ENCODE results near the gene CDX1. TPM values are rescaled to one million over a fixed set of nuclear protein-coding genes. Genes with fewer than 3 reads are reported as not detected.

Gene CDX1
- total RNA-seq, 1 experiment from 2014 or later: 0.29 TPM

- H3K4me1 Mint-ChIP-seq (ENCODE audit: low read depth, unreplicated experiment): peaks cover 29% of the 10 kb centered on the region
- H3K27me3 ChIP-seq (replicated peaks; ENCODE audit: control insufficient read depth, insufficient read depth, low read length): no peaks in the 10 kb centered on the region
- POLR2A ChIA-PET: no interaction called here
- no peaks in the 10 kb centered on the region for H3K27me3 Mint-ChIP-seq (ENCODE audit: insufficient read depth, unreplicated experiment)
- H3K27ac Mint-ChIP-seq (ENCODE audit: unreplicated experiment): no peak overlapping the region
- no peak for DNase-seq
- H3K9me3 ChIP-seq: no peaks in the 10 kb centered on the region
- no TSS peak for BruUV-seq (replicated peaks)
- TF ChIP-seq, protein P1, sequence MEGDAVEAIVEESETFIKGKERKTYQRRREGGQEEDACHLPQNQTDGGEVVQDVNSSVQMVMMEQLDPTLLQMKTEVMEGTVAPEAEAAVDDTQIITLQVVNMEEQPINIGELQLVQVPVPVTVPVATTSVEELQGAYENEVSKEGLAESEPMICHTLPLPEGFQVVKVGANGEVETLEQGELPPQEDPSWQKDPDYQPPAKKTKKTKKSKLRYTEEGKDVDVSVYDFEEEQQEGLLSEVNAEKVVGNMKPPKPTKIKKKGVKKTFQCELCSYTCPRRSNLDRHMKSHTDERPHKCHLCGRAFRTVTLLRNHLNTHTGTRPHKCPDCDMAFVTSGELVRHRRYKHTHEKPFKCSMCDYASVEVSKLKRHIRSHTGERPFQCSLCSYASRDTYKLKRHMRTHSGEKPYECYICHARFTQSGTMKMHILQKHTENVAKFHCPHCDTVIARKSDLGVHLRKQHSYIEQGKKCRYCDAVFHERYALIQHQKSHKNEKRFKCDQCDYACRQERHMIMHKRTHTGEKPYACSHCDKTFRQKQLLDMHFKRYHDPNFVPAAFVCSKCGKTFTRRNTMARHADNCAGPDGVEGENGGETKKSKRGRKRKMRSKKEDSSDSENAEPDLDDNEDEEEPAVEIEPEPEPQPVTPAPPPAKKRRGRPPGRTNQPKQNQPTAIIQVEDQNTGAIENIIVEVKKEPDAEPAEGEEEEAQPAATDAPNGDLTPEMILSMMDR (IDR thresholded peaks at IDR 0.05; ENCODE audit: insufficient read depth in 1 of 2, low read depth in 1 of 2, low read length in 1 of 2, severe bottlenecking in 1 of 2, unreplicated experiment in 1 of 2): no peak
- no peak overlapping the region for H3K4me3 ChIP-seq (ENCODE audit: low read depth, low read length)
- intact Hi-C loops (cut with micrococcal nuclease; ENCODE audit: unreplicated experiment): no loop called here
- H3K36me3 Mint-ChIP-seq (ENCODE audit: insufficient read depth, unreplicated experiment): peaks cover 6% of the 10 kb centered on the region
- H3K4me1 ChIP-seq: peaks cover 13% of the 10 kb centered on the region
- no peak overlapping the region for H3K4me3 Mint-ChIP-seq (ENCODE audit: unreplicated experiment)
- CTCF ChIA-PET: interaction anchor here (0.6 kb wide), 1 partner anchor 55 kb away, joined by 4 read pairs; no protein-coding TSS in a partner anchor
- no peaks in the 10 kb centered on the region for H3K36me3 ChIP-seq (ENCODE audit: control insufficient read depth, insufficient read depth, low read length)
- H3K9me3 Mint-ChIP-seq (ENCODE audit: unreplicated experiment): no peaks in the 10 kb centered on the region
Measured at GRCh38 chr5:150157168-150157567, 9.4 kb upstream of the CDX1 start.

DNA sequence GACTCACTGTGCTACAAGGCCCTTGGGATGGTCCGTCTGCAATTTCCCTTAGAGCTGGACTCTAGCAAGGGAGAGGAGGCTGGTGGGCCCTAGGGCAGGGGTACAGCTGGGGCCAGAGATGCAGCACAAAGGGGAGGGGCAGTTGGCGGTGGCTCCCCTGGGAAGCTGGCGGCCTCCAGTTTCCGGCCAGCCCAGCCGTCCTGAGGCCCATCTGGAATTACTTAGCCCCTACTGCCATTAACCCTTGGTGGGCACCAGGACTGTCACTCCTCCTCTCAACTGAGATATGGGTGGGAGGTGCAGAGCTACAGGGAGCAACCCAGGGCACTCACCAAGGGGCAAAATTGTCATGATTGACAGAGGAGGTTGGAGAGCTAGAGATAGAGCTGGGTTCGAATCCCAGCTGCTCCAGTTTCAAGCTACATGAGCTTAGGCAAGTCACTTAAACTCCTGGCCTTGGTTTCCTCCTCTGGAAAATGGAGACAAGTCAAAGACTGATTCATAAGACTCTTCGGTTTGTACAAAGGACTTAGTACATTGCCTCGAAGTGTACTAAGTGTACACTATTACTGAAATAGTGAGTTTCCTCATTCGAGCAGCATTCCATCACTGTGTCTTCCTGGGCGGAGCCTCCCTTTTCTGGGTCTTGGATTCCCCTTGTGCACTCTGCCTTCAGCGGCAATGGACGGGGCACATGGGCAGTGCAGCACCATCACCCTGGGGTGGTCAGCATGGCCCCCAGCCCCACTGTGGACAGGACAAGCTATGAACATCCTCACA is 8.2 kb upstream of the CDX1 start:
- CTCF ChIA-PET: interaction anchor here (0.6 to 1.1 kb wide), 2 partner anchors 12 to 20 kb away, joined by 3 to 4 read pairs; no protein-coding TSS in a partner anchor
- Histone ChIP-seq H3K27me3 (replicated peaks; ENCODE audit: control insufficient read depth, insufficient read depth, low read length) (no peaks in the 10 kb centered on the region), H3K36me3 (ENCODE audit: control insufficient read depth, insufficient read depth, low read length) (no peaks in the 10 kb centered on the region), H3K4me3 (ENCODE audit: low read depth, low read length) (no peak overlapping the region), H3K4me1 (peaks cover 25% of the 10 kb centered on the region), H3K9me3 (no peaks in the 10 kb centered on the region)
- no peak for DNase-seq
- BruUV-seq (replicated peaks): no TSS peak
- Mint-ChIP-seq H3K4me1 (ENCODE audit: low read depth, unreplicated experiment) (peaks cover 37% of the 10 kb centered on the region), H3K27ac (ENCODE audit: unreplicated experiment) (peak overlapping the region; percentile 56), H3K4me3 (ENCODE audit: unreplicated experiment) (no peak overlapping the region), H3K27me3 (ENCODE audit: insufficient read depth, unreplicated experiment) (no peaks in the 10 kb centered on the region), H3K36me3 (ENCODE audit: insufficient read depth, unreplicated experiment) (peaks cover 10% of the 10 kb centered on the region), H3K9me3 (ENCODE audit: unreplicated experiment) (no peaks in the 10 kb centered on the region)
- intact Hi-C loops (cut with micrococcal nuclease; ENCODE audit: unreplicated experiment): no loop called here
- POLR2A ChIA-PET: no interaction called here
- TF ChIP-seq, protein P1 (IDR thresholded peaks at IDR 0.05; ENCODE audit: insufficient read depth in 1 of 2, low read depth in 1 of 2, low read length in 1 of 2, severe bottlenecking in 1 of 2, unreplicated experiment in 1 of 2): no peak

DNA sequence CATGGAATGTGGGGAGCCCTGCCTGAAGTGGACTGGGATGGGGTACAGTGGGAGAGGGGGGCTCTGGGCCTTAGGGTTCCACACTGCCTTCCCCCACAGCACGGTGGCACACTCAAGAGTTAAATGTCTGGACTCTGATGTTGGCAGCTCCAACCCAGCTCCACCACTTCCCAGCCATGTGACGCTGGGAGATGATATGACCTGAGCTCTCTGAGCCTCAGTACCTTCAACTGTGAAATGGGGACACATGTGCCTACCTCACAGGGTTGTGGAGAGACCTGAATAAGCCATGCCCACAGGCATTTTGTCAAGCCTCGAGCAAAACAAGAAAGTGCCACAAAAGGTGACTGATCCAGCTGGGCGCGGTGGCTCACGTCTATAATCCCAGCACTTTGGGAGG is 7.5 kb upstream of the CDX1 start:
- ChIA-PET CTCF (interaction anchor here (0.6 to 0.7 kb wide), 2 partner anchors 13 to 18 kb away, joined by 3 to 5 read pairs; no protein-coding TSS in a partner anchor), POLR2A (no interaction called here)
- Histone ChIP-seq H3K4me1 (peaks cover 32% of the 10 kb centered on the region), H3K9me3 (no peaks in the 10 kb centered on the region), H3K4me3 (ENCODE audit: low read depth, low read length) (no peak overlapping the region), H3K27me3 (replicated peaks; ENCODE audit: control insufficient read depth, insufficient read depth, low read length) (no peaks in the 10 kb centered on the region), H3K36me3 (ENCODE audit: control insufficient read depth, insufficient read depth, low read length) (no peaks in the 10 kb centered on the region)
- Mint-ChIP-seq H3K4me1 (ENCODE audit: low read depth, unreplicated experiment) (peaks cover 38% of the 10 kb centered on the region), H3K27ac (ENCODE audit: unreplicated experiment) (peak overlapping the region; percentile 56), H3K4me3 (ENCODE audit: unreplicated experiment) (no peak overlapping the region), H3K27me3 (ENCODE audit: insufficient read depth, unreplicated experiment) (no peaks in the 10 kb centered on the region), H3K36me3 (ENCODE audit: insufficient read depth, unreplicated experiment) (peaks cover 15% of the 10 kb centered on the region), H3K9me3 (ENCODE audit: unreplicated experiment) (no peaks in the 10 kb centered on the region)
- TF ChIP-seq, protein P1 (IDR thresholded peaks at IDR 0.05; ENCODE audit: insufficient read depth in 1 of 2, low read depth in 1 of 2, low read length in 1 of 2, severe bottlenecking in 1 of 2, unreplicated experiment in 1 of 2): no peak
- no peak for DNase-seq
- no TSS peak for BruUV-seq (replicated peaks)
- intact Hi-C loops (cut with micrococcal nuclease; ENCODE audit: unreplicated experiment): no loop called here

Measured in Caco-2 (cell line).